PFSK-1 (cell line): Measurements from ENCODE around the gene PHACTR4.

Experiments used
- FOXP2 ChIP-seq: optimal IDR thresholded peaks from 2 replicates; pipeline ENCODE3; 2011; ENCODE audit warnings: borderline replicate concordance, control low read depth, inconsistent platforms; ENCODE audit not compliant: insufficient read depth; ENCODE audit errors: extremely low read length, extremely low read depth
- POLR2AphosphoS5 ChIP-seq: IDR thresholded peaks from 2 replicates; pipeline ENCODE4 v1.6.1; 2012; ENCODE audit warnings: low read depth, mild to moderate bottlenecking, control low read depth, low read length, moderate library complexity
- REST ChIP-seq, 2 experiments: IDR thresholded peaks; 2 replicates each; pipeline versions ENCODE4 v1.6.1 to v1.8.0; 2011 to 2012; ENCODE audit warnings: low read depth in 2 of 2, low read length in 2 of 2, control low read depth in 1 of 2, inconsistent platforms in 1 of 2, mild to moderate bottlenecking in 1 of 2, moderate library complexity in 1 of 2; ENCODE audit not compliant: insufficient read depth in 1 of 2
- SIN3A ChIP-seq: IDR thresholded peaks from 2 replicates; pipeline ENCODE4 v1.6.1; 2012; ENCODE audit warnings: mild to moderate bottlenecking, low read length, moderate library complexity, borderline replicate concordance; ENCODE audit not compliant: insufficient read depth
- TAF1 ChIP-seq: IDR thresholded peaks from 2 replicates; pipeline ENCODE4 v1.6.1; 2012; ENCODE audit warnings: low read length, control low read depth, borderline replicate concordance; ENCODE audit not compliant: insufficient read depth

GRCh38 chr1:28538286-28538685 is 168.7 kb downstream of the PHACTR4 start:
- TF ChIP-seq TAF1 (no peak), SIN3A (no peak), POLR2AphosphoS5 (no peak), REST (IDR thresholded peaks at IDR 0.05; ENCODE audit: insufficient read depth in 1 of 2, low read depth in 2 of 2, low read length in 2 of 2) (no peak), FOXP2 (no peak)
